H7 (cell line): Measurements from ENCODE around the gene TMEM132A. TPM values are rescaled to one million over a fixed set of nuclear protein-coding genes. Genes with fewer than 3 reads are reported as not detected.

Experiments
- DNase-seq: peaks from one replicate; pipeline ENCODE4 v3.0.0; 2012
- H3K27me3 ChIP-seq: 2 replicates; pipeline ENCODE4 v1.6.0; 2011; ENCODE audit warnings: mild to moderate bottlenecking, low read length; ENCODE audit not compliant: control insufficient read depth, insufficient read depth
- H3K36me3 ChIP-seq: replicated peaks from 2 replicates; pipeline ENCODE4 v1.5.1; 2011; ENCODE audit warnings: low read length; ENCODE audit not compliant: control insufficient read depth, insufficient read depth
- H3K4me3 ChIP-seq: 2 replicates; pipeline ENCODE4 v1.5.1; 2011; ENCODE audit warnings: low read depth, mild to moderate bottlenecking, control low read depth, low read length, moderate library complexity; ENCODE audit not compliant: insufficient read depth
- total RNA-seq: library from RNA; depleted of rRNA; stranded (reverse); fragments of >200 nt; shearing (Covaris generic); gene quantifications from 2 replicates; pipeline ENCODE4 v1.2.3, GENCODE V29; 2014; rRNA removed

The TMEM132A gene, protein sequence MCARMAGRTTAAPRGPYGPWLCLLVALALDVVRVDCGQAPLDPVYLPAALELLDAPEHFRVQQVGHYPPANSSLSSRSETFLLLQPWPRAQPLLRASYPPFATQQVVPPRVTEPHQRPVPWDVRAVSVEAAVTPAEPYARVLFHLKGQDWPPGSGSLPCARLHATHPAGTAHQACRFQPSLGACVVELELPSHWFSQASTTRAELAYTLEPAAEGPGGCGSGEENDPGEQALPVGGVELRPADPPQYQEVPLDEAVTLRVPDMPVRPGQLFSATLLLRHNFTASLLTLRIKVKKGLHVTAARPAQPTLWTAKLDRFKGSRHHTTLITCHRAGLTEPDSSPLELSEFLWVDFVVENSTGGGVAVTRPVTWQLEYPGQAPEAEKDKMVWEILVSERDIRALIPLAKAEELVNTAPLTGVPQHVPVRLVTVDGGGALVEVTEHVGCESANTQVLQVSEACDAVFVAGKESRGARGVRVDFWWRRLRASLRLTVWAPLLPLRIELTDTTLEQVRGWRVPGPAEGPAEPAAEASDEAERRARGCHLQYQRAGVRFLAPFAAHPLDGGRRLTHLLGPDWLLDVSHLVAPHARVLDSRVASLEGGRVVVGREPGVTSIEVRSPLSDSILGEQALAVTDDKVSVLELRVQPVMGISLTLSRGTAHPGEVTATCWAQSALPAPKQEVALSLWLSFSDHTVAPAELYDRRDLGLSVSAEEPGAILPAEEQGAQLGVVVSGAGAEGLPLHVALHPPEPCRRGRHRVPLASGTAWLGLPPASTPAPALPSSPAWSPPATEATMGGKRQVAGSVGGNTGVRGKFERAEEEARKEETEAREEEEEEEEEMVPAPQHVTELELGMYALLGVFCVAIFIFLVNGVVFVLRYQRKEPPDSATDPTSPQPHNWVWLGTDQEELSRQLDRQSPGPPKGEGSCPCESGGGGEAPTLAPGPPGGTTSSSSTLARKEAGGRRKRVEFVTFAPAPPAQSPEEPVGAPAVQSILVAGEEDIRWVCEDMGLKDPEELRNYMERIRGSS
- 66.0 and 73.9 TPM in 2 replicates for total RNA-seq

- peak; percentile 98 for DNase-seq
- peaks cover 10% of the 10 kb centered on the region for H3K36me3 ChIP-seq
- H3K4me3 ChIP-seq = peak within 1 kb of the TSS; percentile 82
- peaks cover 7% of the 10 kb centered on the region for H3K27me3 ChIP-seq
Observed at GRCh38 chr11:60924110-60924905, at the start of gene TMEM132A. TSS of gene TMEM132A (plus strand) at chr11:60924460. CDS start at chr11:60924634, 174 bp downstream.

DNA sequence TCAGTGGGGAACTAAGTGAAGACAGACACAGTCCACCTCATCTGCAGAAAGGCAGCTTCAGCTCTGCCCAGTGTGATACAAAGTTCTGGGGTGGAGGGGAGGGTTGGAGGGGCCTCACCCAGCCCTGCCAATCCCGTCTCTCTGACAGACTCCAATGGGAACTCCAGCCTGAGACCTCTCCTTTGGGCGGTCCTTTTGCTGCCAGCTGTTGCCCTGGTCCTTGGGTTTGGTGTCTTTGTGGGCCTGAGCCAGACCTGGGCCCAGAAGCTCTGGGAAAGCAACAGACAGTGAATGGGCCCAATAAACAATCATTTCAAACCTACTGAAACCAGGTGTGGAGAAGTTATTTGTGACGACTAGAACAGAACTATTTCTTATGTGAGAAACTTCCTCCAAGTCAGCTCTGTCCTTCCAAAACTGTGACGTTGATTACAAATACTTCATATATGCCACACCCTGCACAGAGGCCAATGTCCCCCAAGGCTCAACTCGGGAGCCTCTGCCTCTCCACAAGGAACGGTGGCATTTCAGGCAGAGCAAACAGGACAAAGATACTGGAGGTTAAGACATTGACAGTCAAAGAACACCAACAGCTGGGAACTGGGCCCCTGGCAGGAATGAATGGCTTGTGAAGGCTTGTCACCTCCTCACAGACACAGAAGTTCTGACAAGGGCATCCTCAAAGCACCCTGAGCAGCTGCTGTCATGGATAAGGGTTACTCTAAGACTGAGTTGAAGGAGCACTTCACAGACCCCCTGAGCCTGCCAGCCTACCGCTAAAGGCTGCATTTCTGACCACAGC, 48.7 kb upstream of the TMEM132A start:
- DNase-seq = no peak
- Histone ChIP-seq H3K27me3 (no peaks in the 10 kb centered on the region), H3K36me3 (no peaks in the 10 kb centered on the region; the same call in 1 of the 2 replicates), H3K4me3 (no peak overlapping the region)

DNA sequence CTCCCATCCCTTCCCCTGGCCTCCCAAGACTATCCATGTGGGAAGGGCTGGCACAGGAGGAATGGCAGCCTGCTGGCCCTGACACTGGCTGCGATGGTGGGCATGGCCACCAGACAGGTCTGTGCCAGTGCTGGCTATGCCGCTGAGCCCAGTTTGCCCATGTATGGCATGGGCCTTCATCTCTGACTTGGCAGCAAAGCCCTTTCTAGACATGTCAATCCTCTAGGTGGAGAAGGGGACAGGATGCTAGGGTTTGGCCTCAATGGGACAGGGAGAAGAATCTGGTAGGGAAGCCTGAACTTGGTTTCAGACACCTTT, 48.1 kb upstream of the TMEM132A start:
- Histone ChIP-seq H3K36me3 (no peaks in the 10 kb centered on the region; the same call in 1 of the 2 replicates), H3K4me3 (no peak overlapping the region), H3K27me3 (no peaks in the 10 kb centered on the region)
- no peak for DNase-seq

- Histone ChIP-seq H3K4me3 (no peak overlapping the region), H3K27me3 (no peaks in the 10 kb centered on the region), H3K36me3 (no peaks in the 10 kb centered on the region; the same call in 1 of the 2 replicates)
- no peak for DNase-seq
Observed at GRCh38 chr11:60878245-60879101, 45.8 kb upstream of the TMEM132A start.

GRCh38 chr11:60879104-60879503, 45.2 kb upstream of the TMEM132A start:
- no peaks in the 10 kb centered on the region for H3K27me3 ChIP-seq
- no peak overlapping the region for H3K4me3 ChIP-seq
- H3K36me3 ChIP-seq = no peaks in the 10 kb centered on the region; the same call in 1 of the 2 replicates
- no peak for DNase-seq

DNA sequence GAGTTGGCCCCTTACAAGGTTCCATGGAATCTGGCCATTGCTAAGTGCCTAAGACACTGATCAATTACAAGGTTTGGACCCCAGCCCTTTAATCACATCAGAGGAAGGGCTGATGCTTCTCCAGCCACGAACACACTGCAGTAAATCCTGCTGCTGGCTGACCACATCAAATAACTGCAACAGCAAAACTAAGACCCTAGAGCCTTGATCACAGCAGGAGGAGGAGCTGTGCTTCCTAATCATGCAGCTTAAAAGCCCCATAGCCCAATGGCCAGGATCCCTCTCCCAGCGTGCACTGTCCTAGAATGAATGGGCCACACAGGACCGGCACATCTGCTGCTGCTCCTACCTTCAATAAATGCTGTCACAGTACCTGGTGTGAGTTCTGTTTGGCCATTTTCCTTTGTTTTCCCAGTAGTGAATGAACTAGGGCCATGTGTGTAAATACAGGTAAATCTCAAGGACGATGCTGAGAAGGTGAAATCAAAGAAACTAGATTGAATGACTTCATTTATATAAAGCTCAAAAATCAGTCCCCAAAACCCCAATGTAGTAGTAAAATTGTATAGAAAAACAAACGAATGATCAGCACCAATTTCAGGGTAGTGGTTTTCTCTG, 44.2 kb upstream of the TMEM132A start:
- H3K36me3 ChIP-seq = no peaks in the 10 kb centered on the region; the same call in 1 of the 2 replicates
- no peaks in the 10 kb centered on the region for H3K27me3 ChIP-seq
- H3K4me3 ChIP-seq = no peak overlapping the region
- no peak for DNase-seq

DNA sequence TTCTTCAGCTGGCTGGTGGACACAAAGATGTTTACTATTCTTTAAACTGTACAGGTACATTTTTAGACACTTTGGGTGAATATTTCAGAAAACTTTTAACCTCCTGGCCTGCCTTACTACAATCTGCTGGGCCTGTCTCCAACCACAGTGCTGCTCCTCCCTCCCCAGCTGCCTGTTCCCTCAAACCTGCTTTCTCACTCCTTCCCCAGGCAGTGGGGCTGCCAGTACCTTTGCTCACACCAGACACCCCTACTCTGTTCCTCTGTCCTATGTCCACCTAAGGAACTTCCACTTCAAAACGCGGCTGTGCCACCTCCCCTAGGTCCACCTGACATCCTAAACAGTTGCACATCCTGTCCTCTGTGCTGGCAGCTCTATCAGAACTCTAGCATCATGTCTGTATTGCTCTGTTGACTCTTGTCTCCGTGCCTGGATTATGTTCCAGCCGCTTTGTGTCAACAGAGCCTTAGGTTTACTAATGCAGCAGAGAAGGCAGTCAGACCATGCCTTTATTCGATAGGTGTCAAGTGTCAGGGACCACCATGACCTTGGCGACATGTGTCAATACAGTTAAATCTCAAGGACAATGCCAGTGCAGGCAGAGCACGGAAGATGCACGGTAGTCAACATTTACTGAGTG, 43.5 kb upstream of the TMEM132A start:
- H3K4me3 ChIP-seq = no peak overlapping the region
- no peaks in the 10 kb centered on the region; the same call in 1 of the 2 replicates for H3K36me3 ChIP-seq
- DNase-seq = no peak
- no peaks in the 10 kb centered on the region for H3K27me3 ChIP-seq

DNA sequence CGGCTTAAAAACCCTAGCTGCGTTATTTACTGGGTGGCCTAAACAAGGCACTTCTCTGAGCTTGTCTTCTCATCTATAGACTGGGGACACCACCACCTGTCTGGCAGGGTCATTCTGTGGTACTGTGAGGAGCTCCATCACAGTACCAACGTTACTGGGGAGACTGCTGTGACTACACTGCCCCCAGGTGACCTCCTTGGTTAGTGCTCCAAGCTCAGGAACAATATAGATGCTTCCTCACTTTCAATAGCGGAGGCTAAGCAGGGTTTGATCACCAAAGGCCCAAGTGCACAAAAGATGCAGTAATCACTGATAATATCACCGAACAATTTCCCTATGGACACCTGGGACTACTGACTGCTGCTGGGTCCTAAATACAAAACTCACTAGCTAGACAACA, 36.7 kb upstream of the TMEM132A start:
- peak; percentile 71 for DNase-seq
- Histone ChIP-seq H3K36me3 (peaks cover 4% of the 10 kb centered on the region), H3K4me3 (no peak overlapping the region), H3K27me3 (no peaks in the 10 kb centered on the region)

- Histone ChIP-seq H3K27me3 (no peaks in the 10 kb centered on the region), H3K36me3 (peaks cover 6% of the 10 kb centered on the region), H3K4me3 (no peak overlapping the region)
- no peak for DNase-seq
Observed at GRCh38 chr11:60889869-60890311, 34.4 kb upstream of the TMEM132A start.

DNA sequence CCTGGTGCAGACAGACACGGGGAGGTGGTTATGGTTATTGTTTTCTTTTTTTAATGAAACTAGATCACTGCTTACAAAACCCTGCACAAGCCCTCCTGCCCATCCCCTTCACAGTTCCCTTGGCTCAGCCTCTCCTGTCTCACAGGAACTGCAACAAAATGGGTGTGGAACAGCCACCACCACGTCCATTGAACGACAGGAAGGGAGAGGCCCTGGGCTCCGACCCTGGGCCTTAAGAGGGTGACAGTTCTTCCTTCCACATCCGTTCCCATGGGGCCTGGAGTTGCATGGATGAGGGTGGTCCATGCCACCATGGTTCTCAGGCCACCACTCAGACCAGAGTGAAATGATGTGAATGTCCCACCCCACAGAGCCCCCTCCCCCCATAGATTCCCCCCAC, 33.6 kb upstream of the TMEM132A start:
- DNase-seq = no peak
- H3K36me3 ChIP-seq = peaks cover 10% of the 10 kb centered on the region
- H3K4me3 ChIP-seq = no peak overlapping the region
- H3K27me3 ChIP-seq = no peaks in the 10 kb centered on the region

- H3K27me3 ChIP-seq = no peaks in the 10 kb centered on the region
- peaks cover 10% of the 10 kb centered on the region for H3K36me3 ChIP-seq
- no peak overlapping the region for H3K4me3 ChIP-seq
- DNase-seq = no peak
Observed at GRCh38 chr11:60891103-60891741, 33.0 kb upstream of the TMEM132A start.

DNA sequence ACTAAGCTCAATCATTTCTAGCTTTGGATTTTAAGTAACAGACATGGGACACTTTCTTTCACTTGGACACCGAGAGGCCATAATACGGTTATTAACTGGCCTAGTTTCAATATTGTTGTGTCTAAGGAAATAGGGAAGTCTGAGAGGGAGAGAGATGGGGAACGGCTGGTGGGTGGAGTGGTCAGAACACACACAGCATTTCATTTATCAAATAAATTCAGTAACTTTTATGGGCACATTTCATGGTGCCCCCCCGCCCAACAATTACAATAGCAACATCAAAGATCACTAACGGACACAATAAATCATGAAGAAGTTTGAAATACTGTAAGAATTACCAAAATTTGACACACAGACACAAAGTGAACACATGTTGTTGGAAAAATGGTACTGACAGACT, 28.6 kb upstream of the TMEM132A start:
- no peak overlapping the region for H3K4me3 ChIP-seq
- H3K36me3 ChIP-seq = peaks cover 34% of the 10 kb centered on the region
- no peak for DNase-seq
- H3K27me3 ChIP-seq = no peaks in the 10 kb centered on the region
